Mucosa of rectum (tissue), 2 donors: ENCODE measurements around the gene SERTM1.

Experiments used
- H3K27ac ChIP-seq, 2 donors: one replicate each; pipeline ENCODE4 v1.7.0; 2013; ENCODE audit warnings: inconsistent platforms in 2 of 2, low read depth in 2 of 2, low read length in 2 of 2
- H3K27me3 ChIP-seq, 2 donors: one replicate each; pipeline ENCODE4 v1.7.0; 2013; ENCODE audit warnings: low read length in 2 of 2; ENCODE audit not compliant: control insufficient read depth in 2 of 2, insufficient read depth in 2 of 2
- H3K36me3 ChIP-seq, 2 donors: one replicate each; pipeline ENCODE4 v1.7.0; 2013; ENCODE audit warnings: low read length in 2 of 2; ENCODE audit not compliant: control insufficient read depth in 2 of 2, insufficient read depth in 2 of 2
- H3K4me1 ChIP-seq, 2 donors: one replicate each; pipeline ENCODE4 v1.7.0; 2013; ENCODE audit warnings: low read length in 2 of 2, mild to moderate bottlenecking in 1 of 2; ENCODE audit not compliant: control insufficient read depth in 2 of 2, insufficient read depth in 2 of 2
- H3K4me3 ChIP-seq, 2 donors: one replicate each; pipeline ENCODE4 v1.7.0; 2013; ENCODE audit warnings: low read length in 2 of 2
- H3K9ac ChIP-seq, 2 donors: one replicate each; pipeline ENCODE4 v1.7.0; 2013; ENCODE audit warnings: low read length in 2 of 2, low read depth in 1 of 2, mild to moderate bottlenecking in 1 of 2
- H3K9me3 ChIP-seq, 2 donors: one replicate each; pipeline ENCODE4 v1.7.0; 2013; ENCODE audit warnings: low read length in 2 of 2; ENCODE audit not compliant: control insufficient read depth in 2 of 2
- donor health status: healthy.
- donor health status: Normal muscosa, but diverticular disease.

Gene SERTM1

GRCh38 chr13:36709136-36709890 lies 35.5 kb downstream of the SERTM1 start:
- Histone ChIP-seq H3K9ac (no peak overlapping the region), H3K4me1 (no peaks in the 10 kb centered on the region), H3K9me3 (no peaks in the 10 kb centered on the region), H3K36me3 (no peaks in the 10 kb centered on the region), H3K27ac (no peak overlapping the region), H3K4me3 (no peak overlapping the region), H3K27me3 (no peaks in the 10 kb centered on the region)

- Histone ChIP-seq H3K9ac (no peak overlapping the region), H3K4me1 (no peaks in the 10 kb centered on the region), H3K27me3 (no peaks in the 10 kb centered on the region), H3K4me3 (no peak overlapping the region), H3K27ac (no peak overlapping the region), H3K9me3 (no peaks in the 10 kb centered on the region), H3K36me3 (no peaks in the 10 kb centered on the region)
These were observed 36.6 kb downstream of the SERTM1 start for GRCh38 chr13:36710396-36710795.

GRCh38 chr13:36712290-36712689 lies 38.5 kb downstream of the SERTM1 start:
- Histone ChIP-seq H3K4me3 (no peak overlapping the region), H3K9ac (no peak overlapping the region), H3K9me3 (no peaks in the 10 kb centered on the region), H3K4me1 (no peaks in the 10 kb centered on the region), H3K27me3 (no peaks in the 10 kb centered on the region), H3K36me3 (no peaks in the 10 kb centered on the region), H3K27ac (no peak overlapping the region)

- Histone ChIP-seq H3K27ac (no peak overlapping the region), H3K36me3 (no peaks in the 10 kb centered on the region), H3K4me3 (no peak overlapping the region), H3K4me1 (no peaks in the 10 kb centered on the region), H3K27me3 (no peaks in the 10 kb centered on the region), H3K9me3 (no peaks in the 10 kb centered on the region), H3K9ac (no peak overlapping the region)
These were observed 39.0 kb downstream of the SERTM1 start for GRCh38 chr13:36712770-36713169.

GRCh38 chr13:36713887-36714286 lies 40.1 kb downstream of the SERTM1 start:
- Histone ChIP-seq H3K27me3 (no peaks in the 10 kb centered on the region), H3K9me3 (no peaks in the 10 kb centered on the region), H3K4me1 (no peaks in the 10 kb centered on the region), H3K27ac (no peak overlapping the region), H3K4me3 (no peak overlapping the region), H3K9ac (no peak overlapping the region), H3K36me3 (no peaks in the 10 kb centered on the region)

GRCh38 chr13:36715841-36716240 lies 42.0 kb downstream of the SERTM1 start:
- Histone ChIP-seq H3K27ac (no peak overlapping the region), H3K4me1 (no peaks in the 10 kb centered on the region), H3K36me3 (no peaks in the 10 kb centered on the region), H3K27me3 (no peaks in the 10 kb centered on the region), H3K9me3 (no peaks in the 10 kb centered on the region), H3K4me3 (no peak overlapping the region), H3K9ac (no peak overlapping the region)

GRCh38 chr13:36717017-36717416 lies 43.2 kb downstream of the SERTM1 start:
- Histone ChIP-seq H3K9me3 (no peaks in the 10 kb centered on the region), H3K4me1 (no peaks in the 10 kb centered on the region), H3K9ac (no peak overlapping the region), H3K4me3 (no peak overlapping the region), H3K36me3 (no peaks in the 10 kb centered on the region), H3K27ac (no peak overlapping the region), H3K27me3 (no peaks in the 10 kb centered on the region)

GRCh38 chr13:36717966-36718545 lies 44.2 kb downstream of the SERTM1 start:
- no peaks in the 10 kb centered on the region for H3K27me3 ChIP-seq
- no peak overlapping the region for H3K27ac ChIP-seq
- H3K9me3 ChIP-seq: no peaks in the 10 kb centered on the region
- H3K36me3 ChIP-seq: no peaks in the 10 kb centered on the region
- H3K4me1 ChIP-seq: no peaks in the 10 kb centered on the region
- no peak overlapping the region for H3K4me3 ChIP-seq
- H3K9ac ChIP-seq: no peak overlapping the region

- Histone ChIP-seq H3K27ac (no peak overlapping the region), H3K4me3 (no peak overlapping the region), H3K27me3 (no peaks in the 10 kb centered on the region), H3K36me3 (no peaks in the 10 kb centered on the region), H3K9ac (no peak overlapping the region), H3K9me3 (no peaks in the 10 kb centered on the region), H3K4me1 (no peaks in the 10 kb centered on the region)
These were observed 44.9 kb downstream of the SERTM1 start for GRCh38 chr13:36718686-36719085.

- no peak overlapping the region for H3K9ac ChIP-seq
These were observed 50.3 kb downstream of the SERTM1 start for GRCh38 chr13:36724141-36724540.

More at GRCh38 chr13:36724141-36724540, 50.3 kb downstream of the SERTM1 start:
- Histone ChIP-seq H3K4me3 (no peak overlapping the region), H3K27ac (no peak overlapping the region), H3K4me1 (no peaks in the 10 kb centered on the region), H3K27me3 (no peaks in the 10 kb centered on the region), H3K9me3 (no peaks in the 10 kb centered on the region), H3K36me3 (no peaks in the 10 kb centered on the region)
